Mononuclear cell (primary cell): ENCODE measurements around the gene ME3. TPM values are rescaled to one million over a fixed set of nuclear protein-coding genes. Genes with fewer than 3 reads are reported as not detected.

Source experiments
- H3K27me3 ChIP-seq: 2 replicates; pipeline ENCODE4 v1.6.0; 2011; ENCODE audit warnings: low read length, control low read depth; ENCODE audit not compliant: insufficient read depth
- H3K4me1 ChIP-seq: 2 replicates; pipeline ENCODE4 v1.5.1; 2011; ENCODE audit warnings: mild to moderate bottlenecking, low read length, control low read depth; ENCODE audit not compliant: insufficient read depth
- H3K4me3 ChIP-seq: 2 replicates; pipeline ENCODE4 v1.5.1; 2011; ENCODE audit warnings: mild to moderate bottlenecking, low read length, moderate library complexity
- H3K9me3 ChIP-seq: 2 replicates; pipeline ENCODE4 v1.5.1; 2011; ENCODE audit warnings: low read depth, mild to moderate bottlenecking, control low read depth, low read length
- total RNA-seq: library from RNA; depleted of rRNA; stranded (reverse); fragments of >200 nt; gene quantifications from one replicate; pipeline ENCODE4 v1.2.3, GENCODE V29; 2012

Gene ME3
- total RNA-seq, 1 donor = 4.2 TPM

DNA sequence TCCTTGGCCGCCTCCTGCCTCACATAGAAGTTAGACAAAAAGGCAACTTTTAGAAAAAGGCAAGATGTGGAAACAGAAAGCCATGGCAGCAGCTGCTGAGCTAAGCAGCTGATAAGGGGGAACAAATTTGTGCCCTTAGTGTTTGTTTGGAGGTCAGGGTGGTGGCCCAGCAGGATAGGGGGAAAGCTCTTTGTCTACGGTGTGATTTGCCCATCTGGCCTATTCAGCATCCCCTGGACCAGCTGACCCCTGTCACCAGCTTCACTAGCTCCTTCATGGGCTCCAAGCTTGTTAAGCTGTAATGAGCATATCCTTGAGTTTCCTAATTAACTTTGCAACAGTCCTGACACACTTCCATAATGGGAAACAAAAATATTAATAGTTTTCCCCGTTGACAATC, 5.9 kb upstream of the ME3 start:
- H3K27me3 ChIP-seq = no peaks in the 10 kb centered on the region
- no peak overlapping the region for H3K4me3 ChIP-seq
- no peaks in the 10 kb centered on the region for H3K9me3 ChIP-seq
- no peaks in the 10 kb centered on the region for H3K4me1 ChIP-seq

DNA sequence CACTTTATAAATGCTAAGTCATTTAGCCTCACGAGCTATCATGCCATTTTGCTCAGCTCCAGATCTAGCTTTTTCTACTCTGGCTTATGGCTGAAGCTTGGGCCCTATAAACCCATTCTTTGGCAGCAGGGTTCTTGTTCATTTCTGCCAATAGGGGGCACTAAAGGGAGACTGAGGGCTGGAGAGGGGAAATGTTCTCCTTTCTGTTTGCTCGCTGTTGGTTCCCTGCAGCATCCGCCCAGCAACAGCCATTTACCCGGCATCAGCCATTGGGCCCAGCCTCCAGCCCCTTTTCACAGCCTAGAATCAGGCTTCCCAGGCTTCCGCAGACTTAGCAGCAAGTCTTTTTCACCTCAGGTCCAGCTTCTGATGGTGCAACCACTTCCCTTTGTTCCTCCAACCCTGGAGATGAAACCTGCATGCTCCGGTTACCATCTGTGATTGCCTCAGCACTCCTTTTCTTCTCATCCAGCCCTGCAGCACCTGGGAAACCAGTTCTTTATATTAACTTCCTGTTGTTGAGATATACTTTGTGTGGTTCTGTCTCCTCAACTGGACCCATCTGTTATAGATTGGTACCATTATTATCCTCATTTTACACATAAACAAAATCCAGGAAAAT, 4.2 kb upstream of the ME3 start:
- no peaks in the 10 kb centered on the region for H3K9me3 ChIP-seq
- no peak overlapping the region for H3K4me3 ChIP-seq
- peaks cover 6% of the 10 kb centered on the region for H3K4me1 ChIP-seq
- H3K27me3 ChIP-seq = no peaks in the 10 kb centered on the region

GRCh38 chr11:86676010-86676409, 3.6 kb upstream of the ME3 start:
- Histone ChIP-seq H3K9me3 (no peaks in the 10 kb centered on the region), H3K4me3 (no peak overlapping the region), H3K27me3 (no peaks in the 10 kb centered on the region), H3K4me1 (peaks cover 11% of the 10 kb centered on the region)

DNA sequence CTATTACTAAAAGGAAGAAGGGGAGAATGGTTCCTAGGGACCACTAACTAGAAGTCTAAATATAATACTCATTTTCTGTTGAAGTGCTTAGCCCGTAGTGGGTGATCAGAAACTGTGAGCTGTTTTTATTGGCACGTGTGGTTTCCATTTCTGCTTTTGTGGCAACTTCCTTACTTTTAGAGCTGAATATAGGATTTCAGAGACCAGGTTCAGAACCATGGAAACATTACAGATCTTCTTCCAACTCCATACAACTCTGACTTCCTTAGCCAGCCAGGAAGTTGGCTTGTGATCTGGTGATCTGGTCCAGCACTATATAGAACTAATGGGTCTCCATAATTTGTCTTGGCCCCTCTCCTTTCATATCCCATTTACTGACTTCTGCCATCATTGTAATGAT, 2.6 kb upstream of the ME3 start:
- H3K4me3 ChIP-seq = no peak overlapping the region
- H3K4me1 ChIP-seq = peaks cover 11% of the 10 kb centered on the region
- no peaks in the 10 kb centered on the region for H3K9me3 ChIP-seq
- peaks cover 8% of the 10 kb centered on the region for H3K27me3 ChIP-seq

DNA sequence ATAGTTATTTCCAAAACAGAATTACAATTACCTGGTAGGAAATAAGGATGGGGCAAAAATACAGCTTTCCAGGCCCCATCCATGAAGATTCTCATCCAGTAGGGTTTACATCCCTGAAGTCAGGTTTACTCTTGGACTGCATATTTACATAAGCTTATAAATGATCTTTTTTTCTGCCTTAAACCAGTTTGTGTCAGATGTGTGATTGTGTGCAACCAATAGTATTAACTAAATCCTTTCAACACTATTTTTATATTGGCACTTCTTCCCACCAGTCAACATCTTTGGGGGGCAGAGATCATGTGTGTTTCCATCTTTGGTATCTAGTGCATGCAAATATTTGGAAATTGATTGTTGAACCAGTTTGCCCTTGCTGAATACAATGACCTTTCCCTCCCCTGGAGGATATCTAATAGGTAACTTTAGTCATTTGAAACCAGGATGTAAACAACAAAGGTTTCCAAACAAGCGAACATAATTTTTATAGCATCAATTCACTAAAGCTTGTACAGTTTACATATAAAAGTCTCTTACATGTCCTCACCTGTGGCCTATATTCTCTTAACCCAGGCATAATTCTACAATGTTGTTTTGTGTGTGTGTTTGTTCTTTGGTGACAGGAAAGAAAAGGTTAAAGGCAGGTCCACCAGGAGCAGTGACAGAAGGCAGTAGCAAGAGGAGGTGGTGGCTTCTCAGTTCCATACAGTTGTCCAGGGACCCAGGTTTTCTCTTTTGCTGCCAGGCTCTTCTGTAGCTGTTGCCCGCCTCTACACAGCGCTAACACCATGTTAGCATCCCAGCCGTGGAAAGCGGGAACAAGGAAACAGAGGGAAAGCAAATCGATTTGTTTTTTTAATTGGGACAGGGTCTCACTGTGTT, 1.7 kb upstream of the ME3 start:
- Histone ChIP-seq H3K4me3 (no peak overlapping the region), H3K4me1 (peaks cover 11% of the 10 kb centered on the region), H3K9me3 (no peaks in the 10 kb centered on the region), H3K27me3 (peaks cover 11% of the 10 kb centered on the region)

- Histone ChIP-seq H3K27me3 (peaks cover 14% of the 10 kb centered on the region), H3K4me3 (no peak overlapping the region), H3K4me1 (peaks cover 11% of the 10 kb centered on the region), H3K9me3 (no peaks in the 10 kb centered on the region)
These were observed 833 bp upstream of the ME3 start for GRCh38 chr11:86673055-86673843.

GRCh38 chr11:86671531-86672006, 847 bp downstream of the ME3 start:
- peaks cover 14% of the 10 kb centered on the region for H3K27me3 ChIP-seq
- H3K4me3 ChIP-seq = peak overlapping the region; percentile 49
- peaks cover 11% of the 10 kb centered on the region for H3K4me1 ChIP-seq
- no peaks in the 10 kb centered on the region for H3K9me3 ChIP-seq

GRCh38 chr11:86670911-86671310, 1.5 kb downstream of the ME3 start:
- Histone ChIP-seq H3K4me3 (no peak overlapping the region), H3K9me3 (no peaks in the 10 kb centered on the region), H3K27me3 (peaks cover 14% of the 10 kb centered on the region), H3K4me1 (peaks cover 11% of the 10 kb centered on the region)

DNA sequence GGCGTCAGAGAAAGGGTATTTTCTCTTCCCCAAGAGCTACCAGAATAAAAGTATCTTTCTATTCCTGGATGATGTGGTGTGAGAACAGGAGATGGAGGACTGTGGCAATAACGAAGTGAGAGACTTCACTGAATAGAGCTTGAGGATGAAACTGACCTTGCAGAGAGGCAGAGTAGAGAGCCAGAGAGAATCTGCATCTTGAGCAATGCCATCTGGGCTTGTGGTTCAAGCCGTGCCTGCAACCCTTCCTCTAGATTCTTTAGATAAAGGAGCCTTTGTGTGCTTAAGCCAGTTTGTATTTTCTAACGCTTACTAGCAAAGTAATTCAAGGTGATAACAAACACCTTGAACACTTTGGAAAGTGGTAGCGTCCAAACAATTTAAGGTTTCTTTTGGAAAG, 2.2 kb downstream of the ME3 start:
- Histone ChIP-seq H3K4me3 (no peak overlapping the region), H3K4me1 (peaks cover 11% of the 10 kb centered on the region), H3K9me3 (no peaks in the 10 kb centered on the region), H3K27me3 (peaks cover 14% of the 10 kb centered on the region)

- H3K4me3 ChIP-seq = no peak overlapping the region
These were observed 3.0 kb downstream of the ME3 start for GRCh38 chr11:86669424-86669823.

DNA sequence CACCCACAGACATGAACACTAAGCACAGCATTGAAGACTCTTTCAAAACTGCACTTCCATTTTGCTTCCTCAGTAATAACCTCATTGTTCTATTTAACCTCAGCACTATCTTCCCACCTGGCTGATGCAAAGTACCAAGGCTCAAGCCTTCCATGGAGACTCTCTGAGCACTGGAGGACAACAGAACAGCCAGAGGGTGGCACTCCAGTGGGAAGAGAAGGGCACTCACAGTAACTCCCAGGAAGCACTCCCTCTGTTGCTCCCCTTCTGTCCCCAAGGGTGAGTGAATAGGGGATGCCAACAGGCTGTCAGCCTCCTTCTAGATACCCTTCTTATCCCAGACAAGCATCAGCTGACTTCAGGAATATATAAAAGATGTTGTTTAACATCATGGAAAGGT, 3.5 kb downstream of the ME3 start:
- peaks cover 11% of the 10 kb centered on the region for H3K4me1 ChIP-seq
- peaks cover 14% of the 10 kb centered on the region for H3K27me3 ChIP-seq
- no peaks in the 10 kb centered on the region for H3K9me3 ChIP-seq
- H3K4me3 ChIP-seq = no peak overlapping the region

More at GRCh38 chr11:86669424-86669823, 3.0 kb downstream of the ME3 start:
- H3K4me1 ChIP-seq = peaks cover 11% of the 10 kb centered on the region
- no peaks in the 10 kb centered on the region for H3K9me3 ChIP-seq
- peaks cover 14% of the 10 kb centered on the region for H3K27me3 ChIP-seq

GRCh38 chr11:86666193-86666592, 6.2 kb downstream of the ME3 start:
- Histone ChIP-seq H3K9me3 (no peaks in the 10 kb centered on the region), H3K4me1 (peaks cover under 1% of the 10 kb centered on the region), H3K4me3 (no peak overlapping the region), H3K27me3 (peaks cover 14% of the 10 kb centered on the region)

- H3K9me3 ChIP-seq = no peaks in the 10 kb centered on the region
- no peaks in the 10 kb centered on the region for H3K4me1 ChIP-seq
- H3K4me3 ChIP-seq = no peak overlapping the region
- H3K27me3 ChIP-seq = peaks cover 5% of the 10 kb centered on the region
These were observed 7.5 kb downstream of the ME3 start for GRCh38 chr11:86664930-86665329.

DNA sequence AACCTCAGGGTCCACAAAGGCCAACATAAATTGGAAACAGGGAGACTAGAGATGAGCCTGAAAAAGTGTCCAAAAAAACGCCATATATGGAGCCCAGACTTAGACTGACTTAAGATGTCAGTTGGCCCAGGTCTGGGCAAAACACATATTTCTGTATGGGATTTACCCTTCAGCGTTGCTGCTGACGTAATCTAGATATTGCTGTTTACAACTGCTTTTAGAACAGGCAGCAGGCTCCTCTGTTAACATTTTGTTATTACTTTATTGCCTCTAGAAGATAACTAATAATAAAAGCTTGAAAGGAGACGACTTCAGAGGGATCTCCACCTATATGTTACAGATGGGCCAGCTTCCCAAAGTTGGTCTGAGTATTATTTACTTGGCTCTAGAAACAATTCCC, 8.7 kb downstream of the ME3 start:
- Histone ChIP-seq H3K4me3 (no peak overlapping the region), H3K4me1 (no peaks in the 10 kb centered on the region), H3K27me3 (no peaks in the 10 kb centered on the region), H3K9me3 (no peaks in the 10 kb centered on the region)

DNA sequence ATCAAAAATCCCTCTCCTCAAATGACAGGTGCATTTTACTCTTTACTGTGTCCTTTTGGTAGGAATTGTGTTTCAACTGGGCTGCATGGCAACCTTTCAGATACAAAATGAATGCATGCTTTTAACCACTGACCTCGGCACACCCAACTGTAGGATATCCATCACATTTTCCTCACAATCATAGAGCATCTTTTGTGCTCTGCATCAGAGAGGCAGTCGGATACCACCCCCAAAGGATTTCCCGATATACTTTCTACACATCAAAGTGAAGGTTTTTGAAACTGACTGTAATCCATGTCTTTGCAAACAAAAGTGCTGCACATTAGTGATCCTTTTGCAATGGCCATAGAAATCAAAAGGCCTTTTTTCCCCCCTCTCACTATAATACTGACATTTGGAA, 9.1 kb downstream of the ME3 start:
- Histone ChIP-seq H3K4me1 (no peaks in the 10 kb centered on the region), H3K4me3 (no peak overlapping the region), H3K27me3 (no peaks in the 10 kb centered on the region), H3K9me3 (no peaks in the 10 kb centered on the region)
